Measurements from ENCODE around the gene ZNF697. TPM values are rescaled to one million over a fixed set of nuclear protein-coding genes. Genes with fewer than 3 reads are reported as not detected.

ZNF697 gene
- total and polyA plus RNA-seq, 9 of the 15 experiments (the other 6 are each of a cell fraction or from before 2014, with no cell fraction given), result 2.1 to 13.6 (median 8.3) TPM

GRCh38 chr1:119647734-119648619, at the start of gene ZNF697 (continued):
- TF ChIP-seq ZBTB5 (IDR thresholded peaks at IDR 0.05), result no peak
- peak; percentile 86 for TF ChIP-seq ZBTB7A (IDR thresholded peaks at IDR 0.05; ENCODE audit: borderline replicate concordance, control insufficient read depth, low read depth, low read length)
- TF ChIP-seq ZC3H11A (IDR thresholded peaks at IDR 0.05; ENCODE audit: low read depth, low read length), result no peak
- TF ChIP-seq, protein P1, sequence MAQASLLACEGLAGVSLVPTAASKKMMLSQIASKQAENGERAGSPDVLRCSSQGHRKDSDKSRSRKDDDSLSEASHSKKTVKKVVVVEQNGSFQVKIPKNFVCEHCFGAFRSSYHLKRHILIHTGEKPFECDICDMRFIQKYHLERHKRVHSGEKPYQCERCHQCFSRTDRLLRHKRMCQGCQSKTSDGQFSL (CRISPR knock-in tag; IDR thresholded peaks at IDR 0.05), result no peak
- TF ChIP-seq, protein P1 (tag; IDR thresholded peaks at IDR 0.05), result no peak
- TF ChIP-seq CTBP1 (IDR thresholded peaks at IDR 0.05; ENCODE audit: borderline replicate concordance), result peak; percentile 89
- TF ChIP-seq, protein P2, sequence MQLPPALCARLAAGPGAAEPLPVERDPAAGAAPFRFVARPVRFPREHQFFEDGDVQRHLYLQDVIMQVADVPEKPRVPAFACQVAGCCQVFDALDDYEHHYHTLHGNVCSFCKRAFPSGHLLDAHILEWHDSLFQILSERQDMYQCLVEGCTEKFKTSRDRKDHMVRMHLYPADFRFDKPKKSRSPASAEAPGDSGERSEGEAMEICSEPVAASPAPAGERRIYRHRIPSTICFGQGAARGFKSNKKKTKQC (CRISPR knock-in tag; IDR thresholded peaks at IDR 0.05), result no peak; the same call in none of the 2 replicates
- peak; percentile 73; the same call in 1 of the 2 replicates for TF ChIP-seq ILF3 (IDR thresholded peaks at IDR 0.05; ENCODE audit: borderline replicate concordance)
- no peak for TF ChIP-seq DNMT1 (IDR thresholded peaks at IDR 0.05)
- TF ChIP-seq, protein P3, sequence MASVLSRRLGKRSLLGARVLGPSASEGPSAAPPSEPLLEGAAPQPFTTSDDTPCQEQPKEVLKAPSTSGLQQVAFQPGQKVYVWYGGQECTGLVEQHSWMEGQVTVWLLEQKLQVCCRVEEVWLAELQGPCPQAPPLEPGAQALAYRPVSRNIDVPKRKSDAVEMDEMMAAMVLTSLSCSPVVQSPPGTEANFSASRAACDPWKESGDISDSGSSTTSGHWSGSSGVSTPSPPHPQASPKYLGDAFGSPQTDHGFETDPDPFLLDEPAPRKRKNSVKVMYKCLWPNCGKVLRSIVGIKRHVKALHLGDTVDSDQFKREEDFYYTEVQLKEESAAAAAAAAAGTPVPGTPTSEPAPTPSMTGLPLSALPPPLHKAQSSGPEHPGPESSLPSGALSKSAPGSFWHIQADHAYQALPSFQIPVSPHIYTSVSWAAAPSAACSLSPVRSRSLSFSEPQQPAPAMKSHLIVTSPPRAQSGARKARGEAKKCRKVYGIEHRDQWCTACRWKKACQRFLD (CRISPR knock-in tag; IDR thresholded peaks at IDR 0.05), result no peak
- TF ChIP-seq TBP (optimal IDR thresholded peaks at IDR 0.05; ENCODE audit: low read depth, low read length), result peak; percentile 71
- no peak for TF ChIP-seq BACH1 (tag; IDR thresholded peaks at IDR 0.05)
- TF ChIP-seq, protein P4, sequence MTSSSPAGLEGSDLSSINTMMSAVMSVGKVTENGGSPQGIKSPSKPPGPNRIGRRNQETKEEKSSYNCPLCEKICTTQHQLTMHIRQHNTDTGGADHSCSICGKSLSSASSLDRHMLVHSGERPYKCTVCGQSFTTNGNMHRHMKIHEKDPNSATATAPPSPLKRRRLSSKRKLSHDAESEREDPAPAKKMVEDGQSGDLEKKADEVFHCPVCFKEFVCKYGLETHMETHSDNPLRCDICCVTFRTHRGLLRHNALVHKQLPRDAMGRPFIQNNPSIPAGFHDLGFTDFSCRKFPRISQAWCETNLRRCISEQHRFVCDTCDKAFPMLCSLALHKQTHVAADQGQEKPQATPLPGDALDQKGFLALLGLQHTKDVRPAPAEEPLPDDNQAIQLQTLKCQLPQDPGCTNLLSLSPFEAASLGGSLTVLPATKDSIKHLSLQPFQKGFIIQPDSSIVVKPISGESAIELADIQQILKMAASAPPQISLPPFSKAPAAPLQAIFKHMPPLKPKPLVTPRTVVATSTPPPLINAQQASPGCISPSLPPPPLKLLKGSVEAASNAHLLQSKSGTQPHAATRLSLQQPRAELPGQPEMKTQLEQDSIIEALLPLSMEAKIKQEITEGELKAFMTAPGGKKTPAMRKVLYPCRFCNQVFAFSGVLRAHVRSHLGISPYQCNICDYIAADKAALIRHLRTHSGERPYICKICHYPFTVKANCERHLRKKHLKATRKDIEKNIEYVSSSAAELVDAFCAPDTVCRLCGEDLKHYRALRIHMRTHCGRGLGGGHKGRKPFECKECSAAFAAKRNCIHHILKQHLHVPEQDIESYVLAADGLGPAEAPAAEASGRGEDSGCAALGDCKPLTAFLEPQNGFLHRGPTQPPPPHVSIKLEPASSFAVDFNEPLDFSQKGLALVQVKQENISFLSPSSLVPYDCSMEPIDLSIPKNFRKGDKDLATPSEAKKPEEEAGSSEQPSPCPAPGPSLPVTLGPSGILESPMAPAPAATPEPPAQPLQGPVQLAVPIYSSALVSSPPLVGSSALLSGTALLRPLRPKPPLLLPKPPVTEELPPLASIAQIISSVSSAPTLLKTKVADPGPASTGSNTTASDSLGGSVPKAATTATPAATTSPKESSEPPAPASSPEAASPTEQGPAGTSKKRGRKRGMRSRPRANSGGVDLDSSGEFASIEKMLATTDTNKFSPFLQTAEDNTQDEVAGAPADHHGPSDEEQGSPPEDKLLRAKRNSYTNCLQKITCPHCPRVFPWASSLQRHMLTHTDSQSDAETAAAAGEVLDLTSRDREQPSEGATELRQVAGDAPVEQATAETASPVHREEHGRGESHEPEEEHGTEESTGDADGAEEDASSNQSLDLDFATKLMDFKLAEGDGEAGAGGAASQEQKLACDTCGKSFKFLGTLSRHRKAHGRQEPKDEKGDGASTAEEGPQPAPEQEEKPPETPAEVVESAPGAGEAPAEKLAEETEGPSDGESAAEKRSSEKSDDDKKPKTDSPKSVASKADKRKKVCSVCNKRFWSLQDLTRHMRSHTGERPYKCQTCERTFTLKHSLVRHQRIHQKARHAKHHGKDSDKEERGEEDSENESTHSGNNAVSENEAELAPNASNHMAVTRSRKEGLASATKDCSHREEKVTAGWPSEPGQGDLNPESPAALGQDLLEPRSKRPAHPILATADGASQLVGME (CRISPR knock-in tag; IDR thresholded peaks at IDR 0.05), result no peak
- TF ChIP-seq PHF20 (IDR thresholded peaks at IDR 0.05; ENCODE audit: partially characterized antibody), result peak; percentile 64
- TF ChIP-seq ZNF347 (CRISPR knock-in tag; IDR thresholded peaks at IDR 0.05; ENCODE audit: low read depth), result no peak
